Measurements from ENCODE around the gene LUM.

Gene LUM

DNA sequence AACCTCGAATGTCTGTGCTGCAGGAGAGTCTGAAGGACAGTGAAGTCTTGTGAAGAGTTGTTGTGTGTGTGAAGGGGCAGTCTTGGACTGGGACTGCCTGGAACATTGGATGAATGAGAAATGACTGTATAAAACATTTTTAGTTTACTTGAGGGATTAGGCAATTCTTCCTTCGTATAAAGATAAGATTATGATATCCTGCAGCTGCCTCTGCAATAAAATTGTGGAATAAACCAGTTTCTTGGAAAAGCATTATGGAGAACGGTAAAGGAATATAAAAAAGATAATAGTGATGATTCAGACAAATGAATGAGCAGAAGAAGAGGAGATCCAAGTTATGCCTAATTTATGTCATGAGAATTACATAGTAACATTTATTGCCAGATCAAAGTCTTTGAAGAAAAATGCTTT is 30.9 kb upstream of the LUM start:
- peak; percentile 72 for DNase-seq (ENCODE audit: low read depth)

DNA sequence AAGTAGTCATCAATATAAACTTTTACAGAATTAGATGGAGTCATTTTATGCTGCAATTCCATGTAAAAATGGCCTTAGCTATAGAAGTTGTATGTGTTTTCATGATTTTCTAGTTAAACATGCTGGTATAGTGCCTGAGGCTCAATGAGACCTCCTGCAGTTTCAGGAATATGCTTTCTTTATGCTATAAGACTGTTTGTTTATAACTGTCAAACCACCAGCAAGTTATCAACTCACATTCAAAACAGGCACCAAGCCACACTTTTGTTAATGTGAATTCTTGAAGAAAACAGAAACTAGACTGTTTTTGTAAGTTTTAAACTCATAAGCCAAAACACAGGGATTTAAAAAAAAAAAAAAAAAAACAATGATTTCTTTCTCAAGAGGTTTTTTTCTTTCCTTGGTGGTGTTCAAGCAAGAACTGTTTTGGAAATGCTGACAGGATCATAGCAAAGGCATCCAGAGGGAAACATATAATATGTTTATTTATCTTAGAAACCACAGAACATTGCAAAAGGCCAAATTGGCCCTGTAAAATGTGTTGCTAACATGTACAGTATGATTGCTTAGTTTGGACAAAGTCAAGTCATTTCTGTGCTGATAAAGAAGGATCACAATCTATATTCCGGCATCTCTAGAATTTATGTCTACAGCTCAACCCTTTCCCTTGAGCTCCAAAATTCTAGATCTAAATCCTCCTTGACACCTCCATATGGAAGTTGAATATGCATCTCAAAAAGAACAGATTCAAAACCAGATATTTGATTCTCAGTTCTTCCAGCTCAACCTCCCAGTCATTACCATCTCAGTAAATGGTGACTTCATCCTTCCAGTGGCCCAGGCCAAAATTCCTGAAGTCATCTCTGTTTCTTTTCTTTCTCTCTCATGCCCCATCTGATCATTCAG is 29.0 kb upstream of the LUM start:
- H3K4me3 ChIP-seq (ENCODE audit: low read depth, low read length): no peak overlapping the region
- TF ChIP-seq, protein P1, sequence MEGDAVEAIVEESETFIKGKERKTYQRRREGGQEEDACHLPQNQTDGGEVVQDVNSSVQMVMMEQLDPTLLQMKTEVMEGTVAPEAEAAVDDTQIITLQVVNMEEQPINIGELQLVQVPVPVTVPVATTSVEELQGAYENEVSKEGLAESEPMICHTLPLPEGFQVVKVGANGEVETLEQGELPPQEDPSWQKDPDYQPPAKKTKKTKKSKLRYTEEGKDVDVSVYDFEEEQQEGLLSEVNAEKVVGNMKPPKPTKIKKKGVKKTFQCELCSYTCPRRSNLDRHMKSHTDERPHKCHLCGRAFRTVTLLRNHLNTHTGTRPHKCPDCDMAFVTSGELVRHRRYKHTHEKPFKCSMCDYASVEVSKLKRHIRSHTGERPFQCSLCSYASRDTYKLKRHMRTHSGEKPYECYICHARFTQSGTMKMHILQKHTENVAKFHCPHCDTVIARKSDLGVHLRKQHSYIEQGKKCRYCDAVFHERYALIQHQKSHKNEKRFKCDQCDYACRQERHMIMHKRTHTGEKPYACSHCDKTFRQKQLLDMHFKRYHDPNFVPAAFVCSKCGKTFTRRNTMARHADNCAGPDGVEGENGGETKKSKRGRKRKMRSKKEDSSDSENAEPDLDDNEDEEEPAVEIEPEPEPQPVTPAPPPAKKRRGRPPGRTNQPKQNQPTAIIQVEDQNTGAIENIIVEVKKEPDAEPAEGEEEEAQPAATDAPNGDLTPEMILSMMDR (conservative IDR thresholded peaks at IDR 0.05; ENCODE audit: low read depth, low read length): no peak
- peak; percentile 95 for DNase-seq (ENCODE audit: low read depth)

More for the DNA sequence above, 30.9 kb upstream of the LUM start:
- H3K4me3 ChIP-seq (ENCODE audit: low read depth, low read length): no peak overlapping the region
- TF ChIP-seq, protein P1 (conservative IDR thresholded peaks at IDR 0.05; ENCODE audit: low read depth, low read length): no peak

DNA sequence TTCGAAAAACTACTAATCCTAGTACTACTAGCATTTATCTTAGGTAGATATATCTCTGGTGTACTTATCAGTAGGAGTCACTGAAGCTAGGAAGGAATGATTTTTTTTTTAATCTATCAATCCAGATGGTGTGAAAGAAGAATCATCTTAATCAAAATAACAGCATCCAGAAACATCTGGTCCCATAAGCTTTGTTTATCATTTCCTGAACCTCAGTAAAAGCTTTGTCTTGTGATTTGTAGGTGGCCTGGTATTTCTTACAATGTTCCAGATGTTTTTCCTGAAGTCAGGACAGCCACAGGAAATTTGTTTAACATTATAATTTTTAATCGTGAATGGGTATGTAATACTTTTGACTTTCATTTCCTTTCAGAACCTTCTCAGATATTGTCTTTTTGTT is 28.0 kb upstream of the LUM start:
- H3K4me3 ChIP-seq (ENCODE audit: low read depth, low read length): no peak overlapping the region
- TF ChIP-seq, protein P1 (conservative IDR thresholded peaks at IDR 0.05; ENCODE audit: low read depth, low read length): no peak
- DNase-seq (ENCODE audit: low read depth): peak; percentile 23

DNA sequence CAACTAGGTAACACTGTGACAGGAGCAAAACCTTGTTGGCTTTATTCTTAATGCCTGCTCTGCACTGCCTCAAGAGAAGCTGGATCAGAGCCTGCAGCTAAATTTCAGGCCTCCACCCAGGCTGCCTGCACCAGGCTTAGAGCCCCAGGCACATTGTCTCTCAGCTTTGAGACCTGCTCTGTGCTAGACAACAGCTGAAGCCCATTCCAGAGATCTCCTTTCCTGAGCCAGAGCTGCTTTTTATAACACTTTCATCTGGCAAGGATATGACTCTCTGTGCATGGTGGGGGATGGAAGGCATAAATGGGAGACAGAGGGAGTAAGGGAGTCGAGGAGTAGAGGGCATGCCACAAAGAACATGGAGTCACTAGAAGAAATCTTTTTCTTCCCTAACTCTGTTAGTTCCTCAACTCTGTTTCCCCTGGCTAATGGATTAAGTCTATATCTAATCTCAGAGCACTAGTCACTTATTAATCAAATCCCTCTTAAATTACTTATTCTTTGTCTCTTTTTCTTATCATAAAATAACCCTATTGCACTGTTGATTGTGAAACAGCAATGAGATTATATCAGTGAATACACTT is 27.1 kb upstream of the LUM start:
- no peak overlapping the region for H3K4me3 ChIP-seq (ENCODE audit: low read depth, low read length)
- DNase-seq (ENCODE audit: low read depth): peak; percentile 26
- TF ChIP-seq, protein P1 (conservative IDR thresholded peaks at IDR 0.05; ENCODE audit: low read depth, low read length): no peak

DNA sequence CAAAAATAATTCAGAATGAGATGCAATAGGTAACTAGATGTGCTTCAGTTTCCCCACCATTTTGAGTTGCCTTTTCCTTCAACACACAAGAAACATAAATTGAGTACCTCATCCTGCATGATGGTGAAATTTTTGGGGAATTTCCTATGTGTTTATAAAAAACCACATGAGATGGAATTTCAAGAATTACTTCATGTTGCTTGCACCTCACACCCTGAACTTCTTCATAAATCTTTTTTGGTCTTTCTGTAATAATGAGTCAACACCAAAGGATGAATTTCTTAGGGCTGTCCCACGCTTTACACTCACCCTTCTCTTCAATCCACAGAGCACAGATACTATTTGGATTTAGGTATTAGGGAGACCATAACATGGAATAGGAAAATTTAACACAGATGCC is 22.6 kb upstream of the LUM start:
- TF ChIP-seq, protein P1 (conservative IDR thresholded peaks at IDR 0.05; ENCODE audit: low read depth, low read length): no peak
- no peak overlapping the region for H3K4me3 ChIP-seq (ENCODE audit: low read depth, low read length)
- peak; percentile 86 for DNase-seq (ENCODE audit: low read depth)

DNA sequence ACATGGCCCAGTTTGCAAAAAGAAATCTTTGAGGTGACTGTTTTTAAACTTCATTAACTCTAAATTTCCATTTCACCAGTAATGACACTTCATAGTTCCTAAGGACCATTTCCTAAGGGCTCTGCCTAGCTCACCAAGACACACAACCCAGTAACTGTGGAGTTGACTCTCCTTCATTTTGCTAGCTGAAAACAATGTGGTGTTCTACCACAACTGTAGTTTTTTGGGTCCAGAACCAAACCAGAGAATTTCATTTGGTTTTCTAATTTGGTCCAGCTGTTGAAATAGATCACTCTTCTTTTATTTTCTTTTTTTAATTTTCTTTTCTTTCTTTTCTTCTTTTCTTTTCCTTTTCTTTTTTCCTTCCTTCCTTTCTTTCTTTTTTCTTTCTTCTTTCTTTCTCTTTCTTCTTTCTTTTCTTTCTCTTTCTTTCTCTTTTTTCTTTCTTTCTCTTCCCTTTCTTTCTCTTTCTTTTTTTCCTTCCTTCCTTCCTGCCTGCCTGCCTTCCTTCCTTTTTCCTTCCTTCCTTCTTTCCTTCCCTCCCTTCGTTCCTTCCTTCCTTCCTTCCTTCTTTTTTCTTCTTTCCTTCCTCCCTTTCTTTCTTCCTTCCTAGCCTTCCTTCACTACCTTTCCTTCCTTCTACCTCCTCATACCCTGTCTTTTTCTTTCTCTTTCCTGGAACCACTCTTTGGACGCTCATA is 18.5 kb upstream of the LUM start:
- H3K4me3 ChIP-seq (ENCODE audit: low read depth, low read length): no peak overlapping the region
- TF ChIP-seq, protein P1 (conservative IDR thresholded peaks at IDR 0.05; ENCODE audit: low read depth, low read length): no peak

More for the DNA sequence above, 18.5 kb upstream of the LUM start:
- no peak for DNase-seq (ENCODE audit: low read depth)

All from choroid plexus epithelial cell (primary cell).